IPS DF 6.9 (cell line): ENCODE data around the gene CELA3B.
A peak's percentile ranks its signal among the peaks of the same experiment; 100 is the strongest.
"Not testable (repeated sequence)": the region's sequence is repeated elsewhere in the genome, so short reads cannot be mapped to it uniquely, and the experiment has no call there.

Experiments used
- DNase-seq: peaks from one replicate; pipeline ENCODE4 v3.0.0-alpha.2; 2013; ENCODE audit warnings: low read depth, low spot score
- H3K27ac ChIP-seq: one replicate; pipeline ENCODE4 v1.5.1; 2013; ENCODE audit warnings: low read length, control low read depth
- H3K27me3 ChIP-seq: 2 replicates; pipeline ENCODE4 v1.6.1; 2013; ENCODE audit warnings: mild to moderate bottlenecking, low read length; ENCODE audit not compliant: control insufficient read depth, insufficient read depth
- H3K36me3 ChIP-seq: 2 replicates; pipeline ENCODE4 v1.6.1; 2013; ENCODE audit warnings: low read length; ENCODE audit not compliant: control insufficient read depth, insufficient read depth
- H3K4me1 ChIP-seq: 2 replicates; pipeline ENCODE4 v1.6.1; 2013; ENCODE audit warnings: low read length; ENCODE audit not compliant: control insufficient read depth, insufficient read depth
- H3K4me3 ChIP-seq: 2 replicates; pipeline ENCODE4 v1.5.1; 2013; ENCODE audit warnings: mild to moderate bottlenecking, low read length
- H3K9me3 ChIP-seq: 2 replicates; pipeline ENCODE4 v1.6.1; 2013; ENCODE audit warnings: low read length, inconsistent platforms; ENCODE audit not compliant: control insufficient read depth, insufficient read depth
- WGBS: extraction: QIAGEN DNeasy Blood & Tissue Kit; methylation state at CpG from one replicate; pipeline ENCODE4 v1.1.7; 2013; ENCODE audit warnings: mixed read lengths, missing lambda C conversion rate; ENCODE audit not compliant: insufficient read length, insufficient coverage; 5-methylcytosine and 5-hydroxymethylcytosine counted together

CELA3B gene

DNA sequence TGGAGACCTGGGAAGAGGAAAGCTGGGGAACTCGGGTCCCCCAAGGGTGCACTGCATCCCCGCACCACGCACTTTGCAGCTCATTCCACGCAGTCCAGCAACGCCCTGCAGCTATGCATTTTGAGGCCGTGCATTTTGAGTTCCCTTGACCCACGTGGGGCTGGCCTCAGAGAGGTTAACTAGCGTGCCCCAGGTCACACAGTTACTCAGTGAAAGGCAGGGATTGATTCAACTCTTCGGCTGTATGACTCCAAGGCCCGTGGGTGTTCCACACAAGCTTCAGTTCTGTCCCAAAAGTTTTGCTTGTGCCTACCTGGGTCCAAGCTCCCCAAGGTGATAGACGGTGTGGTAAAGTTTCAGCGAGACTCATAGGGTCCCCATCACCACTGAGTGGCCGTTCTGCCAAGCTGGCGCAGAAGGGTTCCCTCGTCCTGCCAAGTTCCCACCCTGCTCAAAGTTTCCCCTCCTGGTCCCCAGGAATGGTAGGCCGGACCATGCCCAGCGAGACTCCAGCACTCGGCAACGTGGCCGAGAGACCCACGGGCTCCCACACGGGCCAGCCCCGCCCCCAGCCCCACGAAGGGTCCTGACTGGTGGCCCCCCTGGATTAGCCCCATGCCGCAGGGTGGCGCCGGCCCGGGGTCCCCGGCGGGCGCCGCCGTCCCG is 40.3 kb upstream of the CELA3B start:
- H3K9me3 ChIP-seq = no peaks in the 10 kb centered on the region
- no peak for DNase-seq
- no CpG with 5 or more reads among the region's 34 CpGs for WGBS
- no peaks in the 10 kb centered on the region for H3K27me3 ChIP-seq
- no peak overlapping the region for H3K27ac ChIP-seq
- peaks cover 16% of the 10 kb centered on the region for H3K4me1 ChIP-seq
- peak overlapping the region; percentile 74 for H3K4me3 ChIP-seq
- H3K36me3 ChIP-seq = no peaks in the 10 kb centered on the region

DNA sequence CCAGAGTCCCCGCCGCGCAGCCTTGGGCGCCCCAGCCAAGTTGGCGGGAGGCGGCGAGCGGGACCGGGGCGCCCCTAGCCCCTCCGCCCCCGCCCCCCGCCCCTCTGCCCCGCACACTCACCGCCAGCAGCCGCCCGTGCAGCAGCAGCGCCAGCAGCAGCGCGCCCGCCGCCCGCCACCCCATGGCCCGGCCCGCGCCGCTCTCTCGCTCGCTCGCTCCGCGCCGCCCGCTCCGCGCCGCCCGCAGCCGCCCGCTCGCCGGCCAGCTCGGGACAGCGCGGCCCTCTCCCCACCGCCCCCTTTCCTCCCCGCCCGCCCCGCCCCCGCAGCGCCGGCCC is 39.8 kb upstream of the CELA3B start, which contains the start of gene HSPG2:
TSS of gene HSPG2 (minus strand) at position 277 of the 338 bp plus-strand sequence. CDS start at position 184, 93 bp downstream.
- H3K4me3 ChIP-seq = peak within 1 kb of the TSS; percentile 74
- no peaks in the 10 kb centered on the region for H3K27me3 ChIP-seq
- DNase-seq = no peak
- peaks cover 16% of the 10 kb centered on the region for H3K4me1 ChIP-seq
- H3K36me3 ChIP-seq = no peaks in the 10 kb centered on the region
- no CpG with 5 or more reads among the region's 52 CpGs for WGBS
- H3K27ac ChIP-seq = no peak within 1 kb of the TSS
- H3K9me3 ChIP-seq = no peaks in the 10 kb centered on the region

GRCh38 chr1:21937372-21938121 is 39.3 kb upstream of the CELA3B start:
- peak overlapping the region; percentile 31; the same call in 1 of the 2 replicates for H3K4me3 ChIP-seq
- H3K27ac ChIP-seq = no peak overlapping the region
- H3K27me3 ChIP-seq = no peaks in the 10 kb centered on the region
- H3K9me3 ChIP-seq = no peaks in the 10 kb centered on the region
- no CpG with 5 or more reads among the region's 69 CpGs for WGBS
- DNase-seq = no peak
- H3K36me3 ChIP-seq = no peaks in the 10 kb centered on the region
- peaks cover 16% of the 10 kb centered on the region for H3K4me1 ChIP-seq

DNA sequence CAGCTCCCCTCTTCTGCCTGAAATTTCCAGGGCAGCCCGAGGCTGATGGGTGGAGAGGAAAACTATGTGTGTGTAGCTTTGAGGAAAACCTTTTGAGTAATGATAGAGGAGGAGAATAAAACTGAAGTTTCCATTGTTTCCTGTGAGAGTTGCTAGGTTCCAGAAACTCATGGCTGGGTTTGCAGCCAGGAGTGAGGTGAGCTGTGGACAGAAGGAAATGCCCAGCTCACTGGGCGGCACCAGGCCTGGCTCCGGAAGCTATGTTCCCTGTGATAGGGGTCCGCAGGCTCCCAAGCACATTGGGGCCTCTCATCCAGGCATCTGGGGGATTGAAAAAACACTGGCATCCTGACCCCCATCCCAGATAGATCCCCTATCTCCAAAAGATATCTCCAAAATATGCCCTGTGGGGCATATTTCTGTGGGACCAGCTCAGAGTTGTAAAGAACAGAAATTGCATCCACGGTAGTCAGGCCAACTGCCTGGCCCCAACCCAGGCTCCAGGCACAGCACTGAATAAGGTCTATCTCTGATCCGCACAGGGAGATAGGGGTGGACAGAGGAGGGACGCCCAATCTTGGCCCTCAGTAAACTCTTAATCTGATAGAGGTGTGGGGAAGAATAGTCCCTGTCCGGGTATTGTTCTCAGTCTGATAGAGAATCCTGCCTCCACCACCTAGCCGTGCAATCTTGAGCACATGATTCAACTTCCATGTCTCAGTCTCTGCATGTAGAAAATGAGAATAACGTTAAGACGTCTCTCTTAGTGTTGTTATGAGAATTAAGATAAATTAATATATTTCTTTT is 37.9 kb upstream of the CELA3B start:
- DNase-seq = no peak
- Histone ChIP-seq H3K9me3 (no peaks in the 10 kb centered on the region), H3K4me1 (peaks cover 13% of the 10 kb centered on the region), H3K27me3 (no peaks in the 10 kb centered on the region), H3K36me3 (no peaks in the 10 kb centered on the region), H3K27ac (no peak overlapping the region), H3K4me3 (no peak overlapping the region)
- no CpG with 5 or more reads among the region's 11 CpGs for WGBS

GRCh38 chr1:21939650-21940374 is 37.0 kb upstream of the CELA3B start:
- no peak for DNase-seq
- H3K4me1 ChIP-seq = peaks cover 13% of the 10 kb centered on the region
- H3K9me3 ChIP-seq = no peaks in the 10 kb centered on the region
- H3K27ac ChIP-seq = no peak overlapping the region
- H3K36me3 ChIP-seq = no peaks in the 10 kb centered on the region
- WGBS = no CpG with 5 or more reads among the region's 9 CpGs
- H3K4me3 ChIP-seq = no peak overlapping the region
- H3K27me3 ChIP-seq = no peaks in the 10 kb centered on the region

DNA sequence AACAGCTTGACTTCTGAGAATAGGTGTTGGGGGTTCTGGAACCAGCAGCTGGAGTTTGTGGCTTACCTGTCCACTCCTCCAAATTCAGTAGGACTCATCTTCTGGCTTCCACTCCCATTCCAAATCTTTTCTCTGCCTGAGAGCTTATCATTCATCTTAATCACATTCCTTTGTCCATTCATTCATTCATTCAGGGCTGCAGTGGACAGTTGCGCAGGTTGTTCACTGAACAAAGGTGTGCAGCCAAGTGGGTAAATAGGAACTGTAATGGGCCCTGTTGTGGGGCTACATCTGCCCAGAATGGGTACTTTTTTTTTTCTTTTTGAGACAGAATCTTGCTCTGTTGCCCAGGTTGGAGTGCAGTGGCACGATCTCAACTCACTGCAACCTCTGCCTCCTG is 36.3 kb upstream of the CELA3B start:
- Histone ChIP-seq H3K36me3 (no peaks in the 10 kb centered on the region), H3K4me3 (no peak overlapping the region), H3K27me3 (no peaks in the 10 kb centered on the region), H3K27ac (no peak overlapping the region), H3K9me3 (no peaks in the 10 kb centered on the region), H3K4me1 (peaks cover 9% of the 10 kb centered on the region)
- DNase-seq = no peak
- no CpG with 5 or more reads among the region's 2 CpGs for WGBS

- H3K36me3 ChIP-seq = no peaks in the 10 kb centered on the region
- H3K27me3 ChIP-seq = no peaks in the 10 kb centered on the region
- H3K27ac ChIP-seq = no peak overlapping the region
- H3K4me3 ChIP-seq = no peak overlapping the region
- DNase-seq = no peak
- peaks cover 6% of the 10 kb centered on the region; the same call in 1 of the 2 replicates for H3K4me1 ChIP-seq
- no CpG with 5 or more reads among the region's 5 CpGs for WGBS
- no peaks in the 10 kb centered on the region for H3K9me3 ChIP-seq
Measured at GRCh38 chr1:21941370-21941769, 35.5 kb upstream of the CELA3B start.

- WGBS = no CpG with 5 or more reads among the region's 10 CpGs
- DNase-seq = no peak
- no peak overlapping the region for H3K4me3 ChIP-seq
- H3K4me1 ChIP-seq = peaks cover 6% of the 10 kb centered on the region; the same call in 1 of the 2 replicates
- H3K9me3 ChIP-seq = no peaks in the 10 kb centered on the region
- no peaks in the 10 kb centered on the region for H3K27me3 ChIP-seq
- no peaks in the 10 kb centered on the region for H3K36me3 ChIP-seq
- H3K27ac ChIP-seq = no peak overlapping the region
Measured at GRCh38 chr1:21942464-21942863, 34.4 kb upstream of the CELA3B start.

DNA sequence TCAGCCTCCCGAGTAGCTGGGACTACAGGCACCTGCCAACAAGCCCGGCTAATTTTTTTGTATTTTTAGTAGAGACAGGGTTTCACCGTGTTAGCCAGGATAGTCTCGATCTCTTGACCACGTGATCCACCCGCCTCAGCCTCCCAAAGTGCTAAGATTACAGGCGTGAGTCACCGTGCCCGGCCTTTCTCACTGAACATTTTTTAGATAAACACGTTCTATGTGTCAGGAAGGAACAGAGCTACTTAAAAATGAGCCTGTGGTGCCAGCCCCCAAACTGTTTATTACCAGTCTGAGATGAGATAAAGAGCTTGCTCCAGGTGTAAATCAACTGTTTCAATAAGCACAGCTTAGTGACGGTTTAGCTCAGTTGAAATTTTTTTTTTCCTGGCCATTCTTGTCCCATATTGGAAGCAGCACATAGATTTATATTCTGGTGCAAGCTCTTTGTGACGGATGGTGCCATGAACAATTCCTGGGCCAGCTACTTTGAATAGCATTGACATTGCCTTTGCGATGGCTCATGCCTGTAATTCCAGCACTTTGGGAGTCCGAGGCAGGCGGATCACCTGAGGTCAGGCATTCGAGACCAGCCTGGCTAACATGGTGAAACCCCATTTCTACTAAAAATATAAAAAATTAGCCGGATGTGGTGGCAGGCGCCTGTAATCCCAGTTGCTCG is 33.7 kb upstream of the CELA3B start:
- WGBS = no CpG with 5 or more reads among the region's 19 CpGs

More for the DNA sequence above, 33.7 kb upstream of the CELA3B start:
- not testable (repeated sequence) for H3K27ac ChIP-seq, H3K4me3 ChIP-seq, DNase-seq, H3K9me3 ChIP-seq, H3K36me3 ChIP-seq, H3K4me1 ChIP-seq, H3K27me3 ChIP-seq
